ENCODE results near the gene RLN3. TPM values are rescaled to one million over a fixed set of nuclear protein-coding genes. Genes with fewer than 3 reads are reported as not detected.
A peak's percentile ranks its signal among the peaks of the same experiment; 100 is the strongest.
"Not testable (repeated sequence)": the region's sequence is repeated elsewhere in the genome, so short reads cannot be mapped to it uniquely, and the experiment has no call there.

Gene RLN3
- total RNA-seq, 1 experiment from 2014 or later = not detected

- H3K4me3 Mint-ChIP-seq (ENCODE audit: low read depth, unreplicated experiment) = no peak overlapping the region
- H3K27ac Mint-ChIP-seq (ENCODE audit: unreplicated experiment) = no peak overlapping the region
- peaks cover 12% of the 10 kb centered on the region for H3K36me3 Mint-ChIP-seq (ENCODE audit: insufficient read depth, unreplicated experiment)
- peak; percentile 81 for TF ChIP-seq CTCF (IDR thresholded peaks at IDR 0.05; ENCODE audit: unreplicated experiment)
- BruUV-seq (replicated peaks) = no TSS peak
- H3K27me3 Mint-ChIP-seq (ENCODE audit: unreplicated experiment) = no peaks in the 10 kb centered on the region
- no peaks in the 10 kb centered on the region for H3K4me1 Mint-ChIP-seq (ENCODE audit: low read depth, unreplicated experiment)
- H3K9me3 Mint-ChIP-seq (ENCODE audit: low read depth, unreplicated experiment) = no peaks in the 10 kb centered on the region
- CTCF ChIA-PET = interaction anchor here (0.7 to 0.9 kb wide), 3 partner anchors 17 to 107 kb away, joined by 3 to 4 read pairs (median 3); partner anchors contain the start of gene IL27RA
- intact Hi-C loops (cut with micrococcal nuclease; ENCODE audit: unreplicated experiment) = no loop called here
- peak; percentile 54 for DNase-seq
Measured at GRCh38 chr19:14048443-14049153, 20.6 kb downstream of the RLN3 start.

DNA sequence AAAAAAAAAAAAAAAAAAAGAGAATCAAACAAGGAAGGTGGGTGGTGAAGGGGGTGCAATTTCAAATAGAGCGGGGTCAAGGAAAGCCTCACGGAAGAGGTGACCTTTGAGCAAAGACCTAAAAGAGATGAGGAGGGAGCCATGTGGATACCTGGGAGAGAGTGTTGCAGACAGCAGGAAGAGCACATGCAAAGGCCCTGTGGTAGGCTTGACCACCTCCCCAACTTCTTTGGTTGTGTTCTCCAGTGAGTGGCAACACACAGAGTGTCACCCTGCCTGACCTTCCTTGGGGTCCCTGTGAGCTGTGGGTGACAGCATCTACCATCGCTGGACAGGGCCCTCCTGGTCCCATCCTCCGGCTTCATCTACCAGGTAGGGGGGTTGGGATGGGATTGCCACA, 22.6 kb downstream of the RLN3 start:
- no peak for TF ChIP-seq CTCF (IDR thresholded peaks at IDR 0.05; ENCODE audit: unreplicated experiment)
- intact Hi-C loops (cut with micrococcal nuclease; ENCODE audit: unreplicated experiment) = no loop called here
- no peaks in the 10 kb centered on the region for H3K9me3 Mint-ChIP-seq (ENCODE audit: low read depth, unreplicated experiment)
- no TSS peak for BruUV-seq (replicated peaks)
- DNase-seq = no peak
- CTCF ChIA-PET = no interaction called here
- H3K4me3 Mint-ChIP-seq (ENCODE audit: low read depth, unreplicated experiment) = no peak overlapping the region
- no peak overlapping the region for H3K27ac Mint-ChIP-seq (ENCODE audit: unreplicated experiment)
- peaks cover 20% of the 10 kb centered on the region for H3K36me3 Mint-ChIP-seq (ENCODE audit: insufficient read depth, unreplicated experiment)
- H3K27me3 Mint-ChIP-seq (ENCODE audit: unreplicated experiment) = no peaks in the 10 kb centered on the region
- no peaks in the 10 kb centered on the region for H3K4me1 Mint-ChIP-seq (ENCODE audit: low read depth, unreplicated experiment)

DNA sequence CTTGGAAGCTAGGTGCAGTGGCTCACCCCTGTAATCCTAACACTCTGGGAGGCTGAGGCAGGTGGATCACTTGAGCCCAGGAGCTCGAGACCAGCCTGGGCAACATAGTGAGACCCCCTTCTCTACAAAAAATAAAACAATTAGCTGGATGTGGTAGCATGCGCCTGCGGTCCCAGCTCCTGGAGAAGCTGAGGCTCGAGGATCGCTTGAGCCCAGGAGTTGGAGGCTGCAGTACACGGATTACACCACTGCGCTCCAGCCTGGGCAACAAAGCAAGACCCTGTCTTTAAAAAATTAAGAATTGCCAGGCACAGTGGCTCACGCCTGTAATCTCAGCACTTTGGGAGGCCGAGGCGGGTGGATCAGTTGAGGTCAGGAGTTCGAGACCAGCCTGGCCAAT, 23.0 kb downstream of the RLN3 start:
- H3K27ac Mint-ChIP-seq (ENCODE audit: unreplicated experiment); H3K4me1 Mint-ChIP-seq (ENCODE audit: low read depth, unreplicated experiment); DNase-seq; intact Hi-C loops (cut with micrococcal nuclease; ENCODE audit: unreplicated experiment); H3K27me3 Mint-ChIP-seq (ENCODE audit: unreplicated experiment); CTCF ChIA-PET; BruUV-seq (replicated peaks); H3K9me3 Mint-ChIP-seq (ENCODE audit: low read depth, unreplicated experiment); H3K4me3 Mint-ChIP-seq (ENCODE audit: low read depth, unreplicated experiment): not testable (repeated sequence)
- H3K36me3 Mint-ChIP-seq (ENCODE audit: insufficient read depth, unreplicated experiment) = peaks cover 24% of the 10 kb centered on the region

GRCh38 chr19:14051980-14052379, 24.0 kb downstream of the RLN3 start:
- intact Hi-C loops (cut with micrococcal nuclease; ENCODE audit: unreplicated experiment) = no loop called here
- peaks cover 24% of the 10 kb centered on the region for H3K36me3 Mint-ChIP-seq (ENCODE audit: insufficient read depth, unreplicated experiment)
- no peaks in the 10 kb centered on the region for H3K27me3 Mint-ChIP-seq (ENCODE audit: unreplicated experiment)
- no peaks in the 10 kb centered on the region for H3K9me3 Mint-ChIP-seq (ENCODE audit: low read depth, unreplicated experiment)
- H3K27ac Mint-ChIP-seq (ENCODE audit: unreplicated experiment) = no peak overlapping the region
- BruUV-seq (replicated peaks) = no TSS peak
- TF ChIP-seq CTCF (IDR thresholded peaks at IDR 0.05; ENCODE audit: unreplicated experiment) = no peak
- DNase-seq = no peak
- CTCF ChIA-PET = no interaction called here
- no peak overlapping the region for H3K4me3 Mint-ChIP-seq (ENCODE audit: low read depth, unreplicated experiment)
- no peaks in the 10 kb centered on the region for H3K4me1 Mint-ChIP-seq (ENCODE audit: low read depth, unreplicated experiment)

DNA sequence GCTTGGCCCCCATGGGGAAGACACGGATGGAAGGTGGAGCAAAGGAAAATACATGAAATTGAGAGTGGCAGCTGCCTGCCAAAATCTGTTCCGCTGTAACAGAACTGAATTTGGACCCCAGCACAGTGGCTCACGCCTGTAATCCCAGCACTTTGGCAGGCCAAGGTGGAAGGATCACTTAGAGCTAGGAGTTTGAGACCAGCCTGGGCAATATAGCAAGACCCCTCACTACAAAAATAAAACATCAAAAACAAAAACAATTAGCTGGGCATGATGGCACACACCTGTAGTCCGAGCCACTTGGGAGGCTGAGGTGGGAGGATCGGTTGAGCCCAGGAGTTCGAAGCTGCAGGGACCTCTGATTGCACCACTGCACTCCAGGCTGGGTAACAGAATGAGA, 24.5 kb downstream of the RLN3 start:
- H3K4me1 Mint-ChIP-seq (ENCODE audit: low read depth, unreplicated experiment) = no peaks in the 10 kb centered on the region
- intact Hi-C loops (cut with micrococcal nuclease; ENCODE audit: unreplicated experiment) = no loop called here
- CTCF ChIA-PET = no interaction called here
- DNase-seq = no peak
- no peaks in the 10 kb centered on the region for H3K9me3 Mint-ChIP-seq (ENCODE audit: low read depth, unreplicated experiment)
- H3K27ac Mint-ChIP-seq (ENCODE audit: unreplicated experiment) = no peak overlapping the region
- H3K27me3 Mint-ChIP-seq (ENCODE audit: unreplicated experiment) = no peaks in the 10 kb centered on the region
- no peak overlapping the region for H3K4me3 Mint-ChIP-seq (ENCODE audit: low read depth, unreplicated experiment)
- no TSS peak for BruUV-seq (replicated peaks)
- H3K36me3 Mint-ChIP-seq (ENCODE audit: insufficient read depth, unreplicated experiment) = peaks cover 24% of the 10 kb centered on the region
- TF ChIP-seq CTCF (IDR thresholded peaks at IDR 0.05; ENCODE audit: unreplicated experiment) = no peak

Measured in Calu3 (cell line).